DMS53 treated with DMSO at 0.1 percent for 48 hours (cell line): Measurements from ENCODE around the gene COL24A1.
"Not testable (repeated sequence)": the region's sequence is repeated elsewhere in the genome, so short reads cannot be mapped to it uniquely, and the experiment has no call there.

ENCODE experiments used
- DNase-seq: peaks from one replicate; lab custom pipeline; 2025; ENCODE audit not compliant: unreplicated experiment; lab: John Stamatoyannopoulos, UW

The COL24A1 gene

GRCh38 chr1:86153836-86154235, 2.7 kb downstream of the COL24A1 start:
- DNase-seq, result no peak

- no peak for DNase-seq
Observed at GRCh38 chr1:86152887-86153286, 3.7 kb downstream of the COL24A1 start.

DNA sequence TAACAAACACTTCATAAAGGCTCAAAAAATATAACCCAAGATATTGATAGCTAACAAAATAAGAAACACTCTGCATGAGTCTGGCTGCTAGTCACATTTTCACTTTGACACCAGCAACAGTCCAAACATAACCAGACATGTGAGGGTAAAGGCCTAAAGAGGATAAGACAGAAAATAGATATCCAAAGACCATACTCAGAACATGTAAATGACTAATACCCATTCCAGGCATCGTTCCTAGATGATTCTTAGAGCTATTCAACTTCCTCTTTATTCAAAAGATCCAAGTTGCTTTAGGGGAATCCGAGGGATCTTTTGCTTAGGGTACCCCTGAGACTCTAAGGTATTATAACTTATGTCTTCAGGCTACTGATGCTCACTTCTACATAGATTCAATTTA, 5.1 kb downstream of the COL24A1 start:
- no peak for DNase-seq

DNA sequence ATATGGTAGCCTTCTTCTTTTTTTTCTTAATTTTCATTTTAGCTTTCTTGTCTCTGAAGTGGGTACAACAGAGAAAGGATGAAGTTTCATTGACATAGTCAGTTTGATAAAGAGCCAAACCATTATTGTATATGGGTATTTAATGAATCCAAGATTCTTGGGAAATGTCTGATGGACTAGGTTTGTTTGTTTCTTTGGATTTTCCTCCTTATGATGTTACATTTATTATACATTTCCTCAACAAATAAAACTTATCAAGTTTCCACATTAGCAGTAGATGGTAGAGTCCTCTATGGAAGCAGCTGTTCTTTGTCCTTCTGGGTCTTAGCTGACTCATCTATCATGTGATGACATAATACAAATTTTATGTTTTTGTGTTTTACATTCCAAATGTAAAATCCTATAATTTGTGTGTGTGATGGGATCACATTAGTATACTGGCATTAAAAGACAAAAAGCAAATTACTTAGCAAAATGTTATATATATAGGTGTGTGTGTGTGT, 6.0 kb downstream of the COL24A1 start:
- DNase-seq, result no peak

DNA sequence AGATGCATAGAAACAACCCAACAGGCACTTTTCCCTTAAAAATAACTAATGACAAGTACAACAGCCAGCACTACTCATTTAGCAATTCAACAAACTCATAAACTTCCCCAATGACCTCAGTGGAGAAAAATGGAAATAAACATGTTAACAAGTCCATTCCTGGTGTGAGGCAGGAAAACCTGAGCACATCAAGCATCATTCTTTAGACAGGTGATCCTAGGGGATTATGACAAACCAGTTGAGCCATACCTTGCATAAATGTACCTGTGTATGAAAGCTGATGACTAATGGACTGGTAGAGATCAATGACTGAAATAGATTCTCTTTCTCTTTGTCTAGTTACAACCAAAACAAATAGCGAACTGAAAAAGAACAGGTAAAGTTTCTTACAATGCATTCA, 7.0 kb downstream of the COL24A1 start:
- no peak for DNase-seq

GRCh38 chr1:86147755-86148154, 8.8 kb downstream of the COL24A1 start:
- no peak for DNase-seq

GRCh38 chr1:86146566-86146965, 10.0 kb downstream of the COL24A1 start:
- no peak for DNase-seq

- DNase-seq, result no peak
Observed at GRCh38 chr1:86140281-86140880, 16.2 kb downstream of the COL24A1 start.

GRCh38 chr1:86138746-86139145, 17.8 kb downstream of the COL24A1 start:
- no peak for DNase-seq

DNA sequence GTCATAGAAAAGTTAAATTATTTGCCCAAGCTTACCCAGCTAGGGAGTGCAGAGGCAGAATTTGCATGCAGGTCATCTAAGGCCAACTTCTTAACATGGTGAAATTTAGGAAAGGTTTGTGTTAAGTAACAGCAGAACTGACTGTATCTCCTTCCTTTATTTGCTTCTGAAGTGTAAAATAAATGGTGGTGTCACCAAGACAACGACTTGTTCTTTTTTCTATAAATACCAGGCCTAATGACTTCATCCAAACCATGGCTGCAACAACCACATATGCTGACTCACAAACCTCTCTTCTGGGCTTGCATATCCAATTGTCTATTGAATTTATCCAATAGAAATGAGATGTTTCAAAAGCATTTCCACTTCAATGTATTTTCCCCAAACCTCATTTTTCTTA, 19.1 kb downstream of the COL24A1 start:
- DNase-seq, result peak; percentile 14

- DNase-seq, result no peak
Observed at GRCh38 chr1:86119214-86119764, 37.3 kb downstream of the COL24A1 start.

GRCh38 chr1:86114816-86115400, 41.7 kb downstream of the COL24A1 start:
- DNase-seq, result no peak

DNA sequence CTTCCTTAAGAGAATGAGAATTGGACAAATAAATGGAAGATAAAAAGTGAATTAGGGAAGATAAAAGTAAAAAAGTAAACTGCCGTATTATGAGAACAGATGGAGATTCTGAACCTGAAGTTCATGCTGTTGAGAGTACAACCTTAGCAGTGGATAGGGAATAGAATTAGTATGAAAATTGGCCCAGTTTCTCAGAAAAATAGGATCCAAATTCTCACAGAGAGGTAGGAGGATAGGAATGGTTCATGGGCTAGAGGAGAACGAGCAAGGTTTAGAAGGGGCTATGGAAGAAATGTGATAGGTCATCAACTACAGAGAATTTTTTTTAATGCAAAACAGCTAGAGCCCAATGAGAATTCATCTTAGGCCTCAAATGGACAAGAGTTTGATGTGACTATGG, 42.3 kb downstream of the COL24A1 start:
- DNase-seq, result no peak

DNA sequence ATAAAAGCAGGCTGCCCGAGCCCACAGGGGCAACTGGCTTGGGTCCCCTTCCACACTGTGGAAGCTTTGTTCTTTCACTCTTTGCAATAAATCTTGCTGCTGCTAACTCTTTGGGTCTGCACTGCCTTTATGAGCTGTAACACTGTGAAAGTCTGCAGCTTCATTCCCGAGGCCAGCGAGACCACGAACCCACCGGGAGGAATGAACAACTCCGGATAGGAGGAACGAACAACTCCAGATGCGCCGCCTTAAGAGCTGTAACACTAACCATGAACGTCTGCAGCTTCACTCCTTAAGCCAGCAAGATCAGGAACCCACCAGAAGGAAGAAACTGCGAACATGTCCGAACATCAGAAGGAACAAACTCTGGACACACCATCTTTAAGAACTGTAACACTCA, 45.0 kb downstream of the COL24A1 start:
- DNase-seq, result not testable (repeated sequence)

DNA sequence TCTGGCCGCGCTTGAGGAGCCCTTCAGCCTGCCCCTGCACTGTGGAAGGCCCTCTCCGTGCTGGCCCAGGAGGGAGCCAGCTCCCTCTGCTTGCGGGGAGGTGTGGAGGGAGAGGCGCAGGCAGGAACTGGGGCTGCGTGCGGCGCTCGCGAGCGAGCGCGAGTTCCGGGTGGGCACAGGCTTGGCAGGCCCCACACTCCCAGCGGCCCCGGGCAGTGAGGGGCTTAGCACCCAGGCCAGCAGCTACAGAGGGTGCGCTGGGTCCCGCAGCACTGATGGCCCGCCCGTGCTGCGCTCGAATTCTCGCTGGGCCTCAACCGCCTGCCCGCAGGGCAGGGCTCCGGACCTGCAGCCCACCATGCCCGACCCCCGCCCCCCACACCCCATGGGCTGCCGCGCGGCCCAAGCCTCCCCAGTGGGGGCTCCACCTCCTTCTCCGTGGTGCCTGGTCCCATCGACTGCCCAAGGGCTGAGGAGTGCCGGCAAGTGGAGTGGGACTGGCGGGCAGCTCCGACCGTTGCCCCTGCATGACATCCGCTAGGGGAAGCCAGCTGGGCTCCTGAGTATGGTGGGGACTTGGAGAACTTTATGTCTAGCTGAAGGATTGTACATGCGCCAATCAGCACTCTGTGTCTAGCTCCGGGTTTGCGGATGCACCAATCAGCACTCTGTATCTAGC, 46.0 kb downstream of the COL24A1 start:
- DNase-seq, result no peak

- DNase-seq, result no peak
Observed at GRCh38 chr1:86105533-86105866, 51.1 kb downstream of the COL24A1 start.

GRCh38 chr1:86104606-86105532, 51.7 kb downstream of the COL24A1 start:
- DNase-seq, result peak; percentile 94

DNA sequence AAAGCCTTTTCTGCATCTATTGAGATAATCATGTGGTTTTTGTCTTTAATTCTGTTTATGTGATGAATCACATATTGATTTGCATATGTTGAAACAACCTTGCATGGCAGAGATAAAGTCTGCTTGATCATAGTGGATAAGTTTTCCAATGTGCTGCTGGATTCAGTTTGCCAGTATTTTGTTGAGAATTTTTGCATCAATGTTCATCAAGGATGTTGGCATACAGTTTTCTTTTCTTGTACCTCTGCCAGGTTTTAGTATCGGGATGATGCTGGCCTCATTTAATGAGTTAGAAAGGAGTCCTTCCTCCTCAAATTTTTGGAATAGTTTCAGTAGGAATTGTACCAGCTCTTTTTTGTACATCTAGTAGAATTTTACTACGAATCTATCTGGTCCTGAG, 55.0 kb downstream of the COL24A1 start:
- DNase-seq, result no peak

GRCh38 chr1:86100401-86100800, 56.2 kb downstream of the COL24A1 start:
- DNase-seq, result no peak

- no peak for DNase-seq
Observed at GRCh38 chr1:86089765-86090164, 66.8 kb downstream of the COL24A1 start.

GRCh38 chr1:86085741-86086409, 70.7 kb downstream of the COL24A1 start:
- no peak for DNase-seq
